Middle frontal gyrus (tissue), 1 donor: Measurements from ENCODE around the gene FTO.

Experiments
- DNase-seq: peaks from one replicate; pipeline ENCODE4 v3.0.0-alpha.2; 2015; ENCODE audit warnings: low spot score; ENCODE audit errors: extremely low spot score

The FTO gene

GRCh38 chr16:53781023-53781605, 77.2 kb downstream of the FTO start:
- no peak for DNase-seq

GRCh38 chr16:53782148-53782547, 78.2 kb downstream of the FTO start:
- no peak for DNase-seq

GRCh38 chr16:53784291-53784690, 80.3 kb downstream of the FTO start:
- DNase-seq = no peak

GRCh38 chr16:53785044-53785443, 81.1 kb downstream of the FTO start:
- no peak for DNase-seq

- no peak for DNase-seq
Observed at GRCh38 chr16:53785916-53786315, 82.0 kb downstream of the FTO start.

GRCh38 chr16:53787423-53787822, 83.5 kb downstream of the FTO start:
- no peak for DNase-seq

- no peak for DNase-seq
Observed at GRCh38 chr16:53789137-53789536, 85.2 kb downstream of the FTO start.

GRCh38 chr16:53792161-53792951, 88.4 kb downstream of the FTO start:
- no peak for DNase-seq

- no peak for DNase-seq
Observed at GRCh38 chr16:53803451-53803850, 99.5 kb downstream of the FTO start.

GRCh38 chr16:53803998-53804397, 100.0 kb downstream of the FTO start:
- DNase-seq = no peak

GRCh38 chr16:53804467-53804866, 100.5 kb downstream of the FTO start:
- no peak for DNase-seq

- DNase-seq = no peak
Observed at GRCh38 chr16:53805113-53805512, 101.2 kb downstream of the FTO start.

- no peak for DNase-seq
Observed at GRCh38 chr16:53805752-53806151, 101.8 kb downstream of the FTO start.

- no peak for DNase-seq
Observed at GRCh38 chr16:53809088-53809932, 105.4 kb downstream of the FTO start.

- no peak for DNase-seq
Observed at GRCh38 chr16:53812914-53813313, 109.0 kb downstream of the FTO start.

- no peak for DNase-seq
Observed at GRCh38 chr16:53814801-53815200, 110.8 kb downstream of the FTO start.

GRCh38 chr16:53816211-53816836, 112.4 kb downstream of the FTO start:
- DNase-seq = no peak

- no peak for DNase-seq
Observed at GRCh38 chr16:53817117-53817755, 113.3 kb downstream of the FTO start.

GRCh38 chr16:53817812-53818550, 114.0 kb downstream of the FTO start:
- no peak for DNase-seq

GRCh38 chr16:53821487-53821886, 117.5 kb downstream of the FTO start:
- no peak for DNase-seq
